ENCODE results near the gene SSC4D.

SSC4D gene

GRCh38 chr7:76349313-76349885 is 60.1 kb downstream of the SSC4D start:
- DNase-seq: no peak

- DNase-seq: no peak
Observed at GRCh38 chr7:76347710-76348109, 61.8 kb downstream of the SSC4D start.

- no peak for DNase-seq
Observed at GRCh38 chr7:76346778-76347177, 62.7 kb downstream of the SSC4D start.

GRCh38 chr7:76346097-76346496 is 63.4 kb downstream of the SSC4D start:
- no peak for DNase-seq

- no peak for DNase-seq
Observed at GRCh38 chr7:76343931-76344321, 65.6 kb downstream of the SSC4D start.

GRCh38 chr7:76343294-76343930 is 66.1 kb downstream of the SSC4D start:
- DNase-seq: no peak

GRCh38 chr7:76342222-76342621 is 67.3 kb downstream of the SSC4D start:
- DNase-seq: no peak

GRCh38 chr7:76340617-76341131 is 68.8 kb downstream of the SSC4D start:
- no peak for DNase-seq
